H1 (cell line): ENCODE measurements around the gene POLL. TPM values are rescaled to one million over a fixed set of nuclear protein-coding genes. Genes with fewer than 3 reads are reported as not detected.

Experiments used
- CTCF ChIA-PET: fragments of 300-600 bp; sonication (Branson Sonifier 250); formaldehyde crosslinking; loops from one replicate; lab custom pipeline; 2021; ENCODE audit not compliant: partially characterized antibody; lab: Charles Lee
- POLR2A ChIA-PET: fragments of 300-600 bp; sonication (Branson Sonifier 250); formaldehyde crosslinking; loops from one replicate; lab custom pipeline; 2021; ENCODE audit warnings: inconsistent platforms; ENCODE audit not compliant: partially characterized antibody; lab: Charles Lee
- DNase-seq, 2 experiments: peaks; one replicate each; pipeline versions ENCODE4 v3.0.0 to v3.0.0-alpha.2; 2010 to 2022; ENCODE audit warnings: low spot score in 2 of 2, low read depth in 1 of 2, mixed read lengths in 1 of 2
- FAIRE-seq: peaks from 2 replicates; lab custom pipeline; 2011; peaks lifted over from hg19 to GRCh38; lab: Jason Lieb, UNC
- H2AFZ ChIP-seq: 2 replicates; pipeline ENCODE4 v1.8.1; 2012; ENCODE audit warnings: low read length, inconsistent platforms
- H2AK5ac ChIP-seq: 2 replicates; pipeline ENCODE4 v1.6.1; 2013; ENCODE audit warnings: low read depth, low read length
- H2BK120ac ChIP-seq: replicated peaks from 2 replicates; pipeline ENCODE3; 2013; ENCODE audit warnings: low read depth, low read length, inconsistent platforms
- H2BK12ac ChIP-seq: 2 replicates; pipeline ENCODE4 v1.6.1; 2013; ENCODE audit warnings: low read depth, low read length
- H2BK15ac ChIP-seq: 2 replicates; pipeline ENCODE4 v1.6.1; 2013; ENCODE audit warnings: low read length
- H2BK20ac ChIP-seq: 2 replicates; pipeline ENCODE4 v1.6.1; 2013; ENCODE audit warnings: low read length
- H2BK5ac ChIP-seq: 2 replicates; pipeline ENCODE4 v1.6.1; 2013; ENCODE audit warnings: low read depth, low read length
- H3K14ac ChIP-seq: 2 replicates; pipeline ENCODE4 v1.6.1; 2013; ENCODE audit warnings: inconsistent platforms; ENCODE audit not compliant: insufficient read length
- H3K18ac ChIP-seq: 2 replicates; pipeline ENCODE4 v1.6.1; 2013; ENCODE audit warnings: low read length; ENCODE audit errors: extremely low read depth
- H3K23ac ChIP-seq: 2 replicates; pipeline ENCODE4 v1.6.1; 2013; ENCODE audit warnings: inconsistent platforms; ENCODE audit not compliant: insufficient read length
- H3K23me2 ChIP-seq: 2 replicates; pipeline ENCODE4 v1.6.1; 2013; ENCODE audit warnings: low read depth, low read length
- H3K27ac ChIP-seq: 2 replicates; pipeline ENCODE4 v1.6.1; 2011; ENCODE audit warnings: low read depth, low read length, inconsistent platforms
- H3K27me3 ChIP-seq, 4 experiments: replicated peaks in 1 of 4; 1 replicate in 1 of 4; 2 replicates in 3 of 4; pipeline versions ENCODE4 v1.6.1 to v1.8.1; 2011 to 2013; ENCODE audit warnings: low read length in 3 of 4, mild to moderate bottlenecking in 3 of 4, inconsistent platforms in 2 of 4, mixed read lengths in 2 of 4, moderate library complexity in 1 of 4; ENCODE audit not compliant: control insufficient read depth in 3 of 4, insufficient read depth in 3 of 4; ENCODE audit errors: extremely low read depth in 1 of 4
- H3K36me3 ChIP-seq, 4 experiments: 2 replicates each; pipeline versions ENCODE4 v1.6.1 to v1.8.1; 2011 to 2013; ENCODE audit warnings: mild to moderate bottlenecking in 4 of 4, low read length in 3 of 4, moderate library complexity in 2 of 4, control low read depth in 1 of 4, inconsistent platforms in 1 of 4; ENCODE audit not compliant: insufficient read depth in 4 of 4, control insufficient read depth in 2 of 4
- H3K4ac ChIP-seq: replicated peaks from 2 replicates; pipeline ENCODE3; 2013; ENCODE audit warnings: low read length, low read depth, mixed read lengths, inconsistent platforms; ENCODE audit not compliant: insufficient read length
- H3K4me1 ChIP-seq, 4 experiments: replicated peaks in 1 of 4; 1 replicate in 1 of 4; 2 replicates in 3 of 4; pipeline versions ENCODE4 v1.6.1 to v1.8.1; 2011 to 2013; ENCODE audit warnings: low read length in 3 of 4, inconsistent platforms in 2 of 4, mixed read lengths in 1 of 4; ENCODE audit not compliant: insufficient read depth in 4 of 4, control insufficient read depth in 3 of 4
- H3K4me2 ChIP-seq, 2 experiments: 2 replicates each; pipeline versions ENCODE4 v1.6.1 to v1.8.1; 2011 to 2013; ENCODE audit warnings: low read depth in 2 of 2, low read length in 2 of 2, control low read depth in 1 of 2, inconsistent platforms in 1 of 2, mild to moderate bottlenecking in 1 of 2; ENCODE audit not compliant: insufficient read depth in 1 of 2
- H3K4me3 ChIP-seq, 4 experiments: fragments of 200-600, 300-600 bp in 1 of 4; sonication (generic), shearing (Covaris generic), sonication (Bioruptor Twin) in 1 of 4; 2 replicates each; pipeline versions ENCODE4 v1.5.1 to v1.8.1; 2011 to 2016; ENCODE audit warnings: low read length in 4 of 4, low read depth in 3 of 4, control low read depth in 2 of 4, inconsistent platforms in 2 of 4, mild to moderate bottlenecking in 2 of 4, mixed read lengths in 1 of 4, moderate library complexity in 1 of 4; ENCODE audit not compliant: insufficient read depth in 2 of 4; ENCODE audit errors: extremely low read depth in 1 of 4
- H3K56ac ChIP-seq: replicated peaks from 2 replicates; pipeline ENCODE3; 2013; ENCODE audit warnings: low read depth, mild to moderate bottlenecking, mixed read lengths, low read length, inconsistent platforms; ENCODE audit not compliant: insufficient read length
- H3K79me1 ChIP-seq: 2 replicates; pipeline ENCODE4 v1.6.1; 2013; ENCODE audit warnings: low read depth, low read length, control low read depth
- H3K79me2 ChIP-seq, 2 experiments: 2 replicates each; pipeline versions ENCODE4 v1.6.1 to v1.8.1; 2012 to 2013; ENCODE audit warnings: low read length in 2 of 2, mild to moderate bottlenecking in 2 of 2, inconsistent platforms in 1 of 2; ENCODE audit not compliant: insufficient read depth in 2 of 2, control insufficient read depth in 1 of 2
- H3K9ac ChIP-seq, 4 experiments: replicated peaks in 1 of 4; 1 replicate in 1 of 4; 2 replicates in 3 of 4; pipeline versions ENCODE4 v1.6.1 to v1.8.1; 2011 to 2013; ENCODE audit warnings: low read depth in 3 of 4, low read length in 3 of 4, control low read depth in 2 of 4, mild to moderate bottlenecking in 2 of 4, moderate library complexity in 2 of 4, inconsistent platforms in 1 of 4; ENCODE audit errors: extremely low read depth in 1 of 4
- H3K9me3 ChIP-seq, 2 experiments: 2 replicates each; pipeline versions ENCODE4 v1.6.1 to v1.8.1; 2012 to 2013; ENCODE audit warnings: mild to moderate bottlenecking in 2 of 2, moderate library complexity in 2 of 2, control low read depth in 1 of 2, inconsistent platforms in 1 of 2, low read depth in 1 of 2, low read length in 1 of 2, mixed read lengths in 1 of 2; ENCODE audit not compliant: insufficient read depth in 2 of 2
- H4K20me1 ChIP-seq, 2 experiments: replicated peaks in 1 of 2; 2 replicates each; pipeline versions ENCODE3 to v1.8.1; 2011 to 2013; ENCODE audit warnings: inconsistent platforms in 2 of 2, low read length in 2 of 2, mild to moderate bottlenecking in 1 of 2; ENCODE audit not compliant: insufficient read depth in 2 of 2, control insufficient read depth in 1 of 2
- H4K5ac ChIP-seq: 2 replicates; pipeline ENCODE4 v1.6.1; 2013; ENCODE audit warnings: low read length, low read depth, mixed read lengths, inconsistent platforms; ENCODE audit not compliant: insufficient read length
- H4K8ac ChIP-seq: 2 replicates; pipeline ENCODE4 v1.8.0; 2013; ENCODE audit warnings: mild to moderate bottlenecking, moderate library complexity, low read length, inconsistent platforms; ENCODE audit not compliant: insufficient read depth; ENCODE audit errors: extremely low read depth
- H4K91ac ChIP-seq: replicated peaks from 2 replicates; pipeline ENCODE3; 2013; ENCODE audit warnings: low read length, mixed read lengths, inconsistent platforms; ENCODE audit not compliant: insufficient read length
- BACH1 ChIP-seq: IDR thresholded peaks from 2 replicates; pipeline ENCODE4 v1.6.1; 2012; ENCODE audit warnings: low read length, improper control_type of control experiment
- CHD1 ChIP-seq: IDR thresholded peaks from 2 replicates; pipeline ENCODE4 v1.6.1; 2012; ENCODE audit warnings: low read depth, low read length, improper control_type of control experiment
- CREB1 ChIP-seq: IDR thresholded peaks from 2 replicates; pipeline ENCODE4 v1.6.1; 2012; ENCODE audit warnings: inconsistent platforms
- EGR1 ChIP-seq: IDR thresholded peaks from 2 replicates; pipeline ENCODE4 v1.6.1; 2011; ENCODE audit warnings: low read depth, low read length, borderline replicate concordance
- EP300 ChIP-seq, 2 experiments: IDR thresholded peaks; 1 replicate in 1 of 2; 2 replicates in 1 of 2; pipeline ENCODE4 v1.6.1; 2011 to 2012; ENCODE audit warnings: low read depth in 2 of 2, low read length in 2 of 2, mild to moderate bottlenecking in 2 of 2, borderline replicate concordance in 1 of 2, inconsistent platforms in 1 of 2, moderate library complexity in 1 of 2
- HDAC6 ChIP-seq: IDR thresholded peaks from one replicate; pipeline ENCODE4 v1.7.1; 2012; ENCODE audit warnings: low read depth, mild to moderate bottlenecking, inconsistent platforms, low read length, moderate library complexity
- JUND ChIP-seq: IDR thresholded peaks from 2 replicates; pipeline ENCODE4 v1.6.1; 2011; ENCODE audit warnings: mild to moderate bottlenecking, improper control_type of control experiment, low read length
- NANOG ChIP-seq: IDR thresholded peaks from 2 replicates; pipeline ENCODE4 v1.6.1; 2011; ENCODE audit warnings: low read length, low read depth, mild to moderate bottlenecking, inconsistent platforms; ENCODE audit not compliant: insufficient read depth, poor library complexity, severe bottlenecking
- PHF8 ChIP-seq: fragments of 200-600 bp; sonication (generic); conservative IDR thresholded peaks from 2 replicates; pipeline ENCODE4 v1.7.1; 2012; ENCODE audit warnings: low read depth, mild to moderate bottlenecking, inconsistent platforms, low read length, moderate library complexity
- POLR2A ChIP-seq, 2 experiments: IDR thresholded peaks; 1 replicate in 1 of 2; 2 replicates in 1 of 2; pipeline ENCODE4 v1.6.1; 2011; ENCODE audit warnings: low read depth in 2 of 2, low read length in 2 of 2, mild to moderate bottlenecking in 2 of 2; ENCODE audit errors: control extremely low read depth in 1 of 2
- RBBP5 ChIP-seq: IDR thresholded peaks from 2 replicates; pipeline ENCODE4 v1.7.1; 2012; ENCODE audit warnings: low read depth, mild to moderate bottlenecking, inconsistent platforms, low read length, moderate library complexity, borderline replicate concordance
- TCF12 ChIP-seq: IDR thresholded peaks from 2 replicates; pipeline ENCODE4 v1.6.1; 2011; ENCODE audit warnings: low read depth, mild to moderate bottlenecking, low read length
- TEAD4 ChIP-seq: IDR thresholded peaks from 2 replicates; pipeline ENCODE4 v1.6.1; 2012; ENCODE audit warnings: low read depth, low read length, inconsistent platforms, mixed read lengths
- WGBS, 2 experiments: shearing (Covaris generic) in 1 of 2; methylation state at CpG; one replicate each; pipeline versions ENCODE4 v1.1.6 to v1.1.7; 2013 to 2015; ENCODE audit warnings: low lambda C conversion rate in 2 of 2, mixed read lengths in 2 of 2, inconsistent platforms in 1 of 2, low coverage in 1 of 2, missing lambda C conversion rate in 1 of 2; ENCODE audit not compliant: insufficient replicate concordance in 2 of 2, insufficient coverage in 1 of 2, insufficient read length in 1 of 2; ENCODE audit errors: extremely low coverage in 1 of 2, missing lambda C conversion rate in 1 of 2; 5-methylcytosine and 5-hydroxymethylcytosine counted together
- polyA plus RNA-seq, 7 experiments: library from polyadenylated mRNA; depleted of rRNA in 3 of 7; stranded (reverse) in 5 of 7; unstranded in 2 of 7; fragments of >200 nt in 5 of 7; fragments of 200-250 nt in 2 of 7; gene quantifications; 1 replicate in 5 of 7; 2 replicates in 1 of 7; 4 replicates in 1 of 7; pipeline versions ENCODE4 v1.2.1 to v1.2.3, GENCODE V29; 2011 to 2013; ENCODE audit warnings: missing spikeins in 2 of 7, mixed read lengths in 2 of 7
- total RNA-seq: library from RNA; stranded (reverse); fragmentation: NEBNext Ultra II Directional; extraction: Animal tissue kit (Norgen Biotek cat#: 25700); gene quantifications from 2 replicates; pipeline ENCODE4 v1.2.1, GENCODE V29; 2021
- TF ChIP-seq, protein P1 (sequence below): IDR thresholded peaks from 2 replicates; pipeline ENCODE4 v1.6.1; 2012; ENCODE audit warnings: inconsistent platforms
- TF ChIP-seq, protein P2 (sequence below): IDR thresholded peaks from 2 replicates; pipeline ENCODE4 v1.6.1; 2012; ENCODE audit warnings: inconsistent platforms

POLL gene
- total and polyA plus RNA-seq, 2 of the 8 experiments (the other 6 are each of a cell fraction or from before 2014, with no cell fraction given), result 26.1 to 45.9 TPM

DNA sequence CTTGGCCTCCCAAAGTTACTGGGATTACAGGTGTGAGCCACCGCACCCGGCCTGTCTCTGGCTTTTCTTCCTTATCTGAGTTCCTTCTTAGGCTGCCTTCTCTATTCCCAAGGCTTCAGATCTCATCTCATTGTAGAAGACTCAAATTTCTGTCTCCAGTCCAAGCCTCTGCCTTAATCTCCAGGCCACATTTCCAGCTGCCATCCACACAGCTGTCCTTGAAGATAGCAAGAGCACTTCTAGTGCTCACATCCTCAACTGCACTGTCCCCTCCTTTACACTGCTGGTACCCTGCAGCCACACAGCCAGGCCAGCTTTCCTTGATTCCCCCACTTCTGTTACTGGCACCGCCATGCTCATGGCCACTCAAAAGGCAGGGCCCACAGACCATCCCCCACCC, 35.6 kb downstream of the POLL start:
- 98% methylated on average over 3 of the region's 3 CpGs; no CpG with 5 or more reads in 1 of the 2 experiments for WGBS, 2 experiments
- Histone ChIP-seq H3K27me3 (no peaks in the 10 kb centered on the region), H3K9ac (no peak overlapping the region), H3K56ac (no peak overlapping the region), H2BK20ac (no peak overlapping the region), H4K20me1 (peaks cover 0 to 2% of the 10 kb centered on the region in 2 experiments), H3K4me3 (no peak overlapping the region), H3K14ac (no peak overlapping the region), H2BK5ac (no peak overlapping the region), H3K18ac (no peak overlapping the region), H2AK5ac (no peak overlapping the region), H4K91ac (no peak overlapping the region), H3K23me2 (no peaks in the 10 kb centered on the region), H3K27ac (no peak overlapping the region), H2AFZ (no peak overlapping the region), H4K5ac (no peak overlapping the region), H3K23ac (no peak overlapping the region), H2BK120ac (no peak overlapping the region), H3K4ac (no peak overlapping the region), H3K4me1 (no peaks in the 10 kb centered on the region; a peak in 1 of 7 replicates), H2BK12ac (no peak overlapping the region), H4K8ac (no peak overlapping the region), H3K36me3 (no peaks in the 10 kb centered on the region), H3K79me1 (no peaks in the 10 kb centered on the region), H3K4me2 (no peak overlapping the region), H3K9me3 (no peaks in the 10 kb centered on the region), H2BK15ac (no peak overlapping the region), H3K79me2 (no peaks in the 10 kb centered on the region)
- no peak for FAIRE-seq
- ChIA-PET POLR2A (no interaction called here), CTCF (interaction anchor here (1.0 to 2.3 kb wide), 4 partner anchors 9 to 50 kb away, joined by 3 to 9 read pairs (median 4); no protein-coding TSS in a partner anchor)
- no peak for DNase-seq
- TF ChIP-seq TEAD4 (no peak), BACH1 (no peak), PHF8 (no peak), POLR2A (IDR thresholded peaks at IDR 0.05; ENCODE audit: control extremely low read depth in 1 of 2, low read depth in 2 of 2, low read length in 2 of 2) (no peak), NANOG (no peak), EP300 (IDR thresholded peaks at IDR 0.05; ENCODE audit: borderline replicate concordance in 1 of 2, low read depth in 2 of 2, low read length in 2 of 2) (no peak), HDAC6 (no peak), CREB1 (no peak), TCF12 (no peak), CHD1 (no peak), RBBP5 (no peak), JUND (no peak), EGR1 (no peak)
- TF ChIP-seq, protein P1, sequence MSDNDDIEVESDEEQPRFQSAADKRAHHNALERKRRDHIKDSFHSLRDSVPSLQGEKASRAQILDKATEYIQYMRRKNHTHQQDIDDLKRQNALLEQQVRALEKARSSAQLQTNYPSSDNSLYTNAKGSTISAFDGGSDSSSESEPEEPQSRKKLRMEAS, result no peak
- TF ChIP-seq, protein P2, sequence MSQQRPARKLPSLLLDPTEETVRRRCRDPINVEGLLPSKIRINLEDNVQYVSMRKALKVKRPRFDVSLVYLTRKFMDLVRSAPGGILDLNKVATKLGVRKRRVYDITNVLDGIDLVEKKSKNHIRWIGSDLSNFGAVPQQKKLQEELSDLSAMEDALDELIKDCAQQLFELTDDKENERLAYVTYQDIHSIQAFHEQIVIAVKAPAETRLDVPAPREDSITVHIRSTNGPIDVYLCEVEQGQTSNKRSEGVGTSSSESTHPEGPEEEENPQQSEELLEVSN, result no peak
